Astrocyte of the hippocampus (primary cell): ENCODE results near the gene HMHB1.

Source experiments
- DNase-seq: peaks from one replicate; pipeline ENCODE4 v3.0.0; 2011; ENCODE audit warnings: low read depth, low spot score

Gene HMHB1

DNA sequence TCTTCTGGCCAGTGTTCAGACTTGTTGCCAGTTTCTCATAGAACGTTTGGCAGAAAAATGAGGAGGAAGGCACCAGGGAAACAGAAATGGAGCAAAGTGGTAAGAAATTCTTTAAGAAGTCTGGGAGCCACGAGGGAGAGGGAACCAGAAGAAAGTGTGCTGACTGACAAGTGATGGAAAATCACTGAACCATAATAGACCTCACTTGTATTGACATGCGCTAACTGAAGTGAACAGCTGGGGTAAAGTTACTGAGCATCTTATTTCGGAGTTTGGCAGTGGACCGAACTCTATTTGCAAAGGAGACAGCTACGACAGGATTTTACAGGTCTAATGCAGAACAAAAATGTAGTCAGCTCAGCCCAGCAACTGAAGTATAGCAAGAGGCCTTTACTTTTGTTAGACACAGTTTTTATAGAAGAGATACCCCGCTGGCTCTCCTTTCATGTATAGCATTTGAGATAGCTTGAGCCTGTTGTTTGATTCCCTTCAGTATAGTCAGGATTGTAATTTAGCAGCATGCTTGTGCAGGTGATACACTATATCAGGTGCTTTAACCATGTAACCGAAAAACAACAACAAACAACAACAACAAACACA is 53.6 kb downstream of the HMHB1 start:
- DNase-seq, result peak; percentile 31
